ENCODE results near the gene BORCS6.
"Not testable (repeated sequence)": the region's sequence is repeated elsewhere in the genome, so short reads cannot be mapped to it uniquely, and the experiment has no call there.

Gene BORCS6

DNA sequence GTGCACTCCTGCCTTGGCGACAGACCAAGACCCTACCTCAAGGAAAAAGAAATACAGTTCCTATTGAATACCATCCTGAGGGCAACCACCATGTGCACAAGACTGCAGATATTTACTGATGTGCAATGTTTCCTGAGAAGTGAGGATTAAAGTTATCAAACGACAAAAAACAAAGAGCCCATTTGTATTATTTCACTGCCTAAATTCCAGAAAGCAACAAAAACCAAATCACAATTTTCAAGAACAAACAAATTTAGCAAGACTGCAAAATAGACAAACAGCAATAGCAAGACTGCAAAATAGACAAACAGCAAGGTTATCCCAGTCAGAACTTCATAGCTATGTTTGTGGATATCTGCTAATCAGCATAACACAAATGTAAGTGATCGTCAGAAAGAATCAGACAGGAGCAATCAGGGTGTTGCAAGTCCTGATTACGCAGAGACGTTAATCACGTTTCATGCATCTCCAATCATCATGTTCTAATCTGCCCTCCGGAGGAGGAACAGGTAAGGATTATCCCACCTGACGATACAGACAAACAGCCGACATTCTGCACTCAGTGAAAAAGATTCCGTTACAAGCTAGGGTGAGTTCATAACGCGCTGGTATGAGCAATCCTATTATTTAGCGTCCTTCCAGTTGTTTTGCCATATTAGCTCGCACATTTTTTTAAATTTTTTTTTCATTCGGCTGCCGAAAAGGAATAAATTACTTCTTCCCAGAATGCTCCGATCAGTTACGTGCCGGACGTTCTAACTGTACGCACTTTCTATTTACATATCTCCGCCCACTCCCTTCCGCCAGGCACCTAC is 16.7 kb downstream of the BORCS6 start:
- DNase-seq: peak; percentile 93

DNA sequence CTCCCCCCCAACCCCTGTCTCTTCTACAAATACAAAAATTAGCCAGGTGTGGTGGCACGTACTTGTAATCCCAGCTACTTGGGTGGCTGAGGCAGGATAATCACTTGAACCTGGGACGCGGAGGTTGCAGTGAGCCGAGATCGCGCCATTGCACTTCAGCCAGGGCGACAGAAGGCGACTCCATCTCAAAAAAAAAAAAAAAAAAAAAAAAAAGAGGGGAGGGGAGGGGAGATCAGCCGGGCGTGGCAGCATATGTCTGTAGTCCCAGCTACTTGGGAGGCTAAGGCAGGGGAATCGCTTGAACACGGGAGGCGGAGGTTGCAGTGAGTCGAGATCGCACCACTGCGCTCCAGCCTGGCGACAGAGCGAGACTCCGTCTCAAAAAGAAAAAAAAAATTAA is 19.8 kb downstream of the BORCS6 start:
- DNase-seq: not testable (repeated sequence)

DNA sequence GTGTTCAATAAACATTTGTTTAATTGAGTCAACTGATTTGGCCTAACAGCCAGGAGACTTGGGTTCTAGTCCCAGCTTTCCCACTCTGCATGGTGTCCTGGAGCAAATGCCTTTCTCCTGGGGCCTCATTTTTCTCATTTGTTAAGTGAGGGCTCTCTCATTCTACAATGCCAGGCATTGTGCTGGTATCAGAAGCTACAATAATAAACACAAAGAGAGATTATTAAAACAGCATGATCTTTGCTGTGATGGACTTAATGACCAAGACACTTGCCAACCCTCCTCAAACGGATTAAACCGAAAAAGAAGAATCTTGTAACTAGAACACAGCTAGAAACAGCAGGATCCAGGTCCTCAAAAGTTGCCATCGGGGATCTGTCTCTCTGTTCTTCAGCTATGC is 22.5 kb downstream of the BORCS6 start:
- no peak for DNase-seq

DNA sequence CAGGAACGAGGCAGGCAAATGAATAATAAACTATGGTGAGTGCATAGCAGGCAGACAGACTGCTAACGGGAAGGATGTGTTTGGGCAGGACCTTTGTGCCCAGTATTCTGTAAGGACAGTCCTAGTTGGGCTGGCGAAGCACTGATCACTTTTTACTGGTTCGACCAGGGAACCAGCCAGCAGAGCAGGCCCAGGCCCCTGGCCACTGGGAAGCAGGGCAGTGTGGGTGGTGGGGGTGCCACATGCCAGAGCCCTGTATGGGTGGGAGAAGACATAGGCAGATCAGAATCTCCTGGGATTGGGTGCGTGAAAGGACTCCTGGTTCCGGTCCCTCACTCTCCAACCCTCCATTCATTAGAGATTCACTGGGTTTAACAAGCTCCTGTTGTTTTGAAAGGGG is 23.2 kb downstream of the BORCS6 start:
- DNase-seq: no peak

DNA sequence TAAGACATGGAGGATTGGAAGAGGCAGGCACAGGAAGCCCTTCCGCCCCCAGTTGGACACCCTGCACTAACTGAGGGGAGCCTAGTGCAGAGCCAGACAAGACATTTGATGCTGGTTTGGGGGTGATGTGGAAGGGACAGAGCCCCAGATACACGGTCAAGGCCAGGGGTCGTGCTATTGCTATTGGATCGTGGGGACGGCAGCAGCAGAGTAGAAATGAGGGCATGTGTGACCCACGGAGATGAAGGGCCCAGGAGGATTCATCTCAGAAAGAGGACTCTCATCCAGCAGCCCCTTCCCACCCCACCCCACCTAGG is 25.2 kb downstream of the BORCS6 start:
- no peak for DNase-seq

DNA sequence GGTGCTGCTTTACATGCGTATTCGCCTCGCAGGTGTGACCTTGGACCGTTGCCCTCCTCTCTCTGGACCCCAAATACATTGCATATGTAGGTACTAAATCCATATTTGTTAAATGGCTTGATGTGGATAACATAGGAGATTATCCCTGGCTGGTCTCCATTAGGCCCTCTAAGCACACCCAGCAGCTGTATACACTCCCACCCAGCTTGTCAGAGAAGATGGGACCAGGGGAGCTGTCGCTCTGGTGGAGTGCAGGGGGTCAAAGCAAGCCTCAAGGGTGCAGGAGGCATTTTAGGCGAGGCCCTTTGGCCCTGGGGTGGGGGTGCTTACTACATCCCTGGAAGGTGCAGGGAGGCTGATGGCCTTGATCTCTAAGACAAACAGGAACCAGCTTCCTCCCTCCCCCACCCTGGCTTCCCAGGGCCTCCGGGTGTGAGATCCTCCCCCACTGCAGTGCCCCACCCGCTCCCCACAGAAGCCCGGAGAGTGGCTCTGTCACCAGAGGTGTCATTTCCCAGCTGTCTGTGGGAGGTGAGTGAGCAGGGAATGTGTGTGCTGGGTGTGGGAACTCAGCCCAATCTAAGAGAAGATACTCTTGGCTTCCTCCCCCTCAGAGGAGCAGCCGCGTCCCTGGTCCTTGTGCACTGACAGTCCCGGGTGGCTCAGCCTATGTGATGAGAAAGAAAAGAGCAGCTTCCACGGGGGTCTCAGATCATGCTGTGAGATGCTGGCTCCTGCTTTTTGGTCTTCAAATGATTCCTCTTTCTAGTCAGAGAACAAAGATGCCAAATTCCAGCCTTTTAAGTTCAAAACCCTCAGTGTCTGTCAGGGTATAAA is 25.8 kb downstream of the BORCS6 start:
- DNase-seq: no peak

DNA sequence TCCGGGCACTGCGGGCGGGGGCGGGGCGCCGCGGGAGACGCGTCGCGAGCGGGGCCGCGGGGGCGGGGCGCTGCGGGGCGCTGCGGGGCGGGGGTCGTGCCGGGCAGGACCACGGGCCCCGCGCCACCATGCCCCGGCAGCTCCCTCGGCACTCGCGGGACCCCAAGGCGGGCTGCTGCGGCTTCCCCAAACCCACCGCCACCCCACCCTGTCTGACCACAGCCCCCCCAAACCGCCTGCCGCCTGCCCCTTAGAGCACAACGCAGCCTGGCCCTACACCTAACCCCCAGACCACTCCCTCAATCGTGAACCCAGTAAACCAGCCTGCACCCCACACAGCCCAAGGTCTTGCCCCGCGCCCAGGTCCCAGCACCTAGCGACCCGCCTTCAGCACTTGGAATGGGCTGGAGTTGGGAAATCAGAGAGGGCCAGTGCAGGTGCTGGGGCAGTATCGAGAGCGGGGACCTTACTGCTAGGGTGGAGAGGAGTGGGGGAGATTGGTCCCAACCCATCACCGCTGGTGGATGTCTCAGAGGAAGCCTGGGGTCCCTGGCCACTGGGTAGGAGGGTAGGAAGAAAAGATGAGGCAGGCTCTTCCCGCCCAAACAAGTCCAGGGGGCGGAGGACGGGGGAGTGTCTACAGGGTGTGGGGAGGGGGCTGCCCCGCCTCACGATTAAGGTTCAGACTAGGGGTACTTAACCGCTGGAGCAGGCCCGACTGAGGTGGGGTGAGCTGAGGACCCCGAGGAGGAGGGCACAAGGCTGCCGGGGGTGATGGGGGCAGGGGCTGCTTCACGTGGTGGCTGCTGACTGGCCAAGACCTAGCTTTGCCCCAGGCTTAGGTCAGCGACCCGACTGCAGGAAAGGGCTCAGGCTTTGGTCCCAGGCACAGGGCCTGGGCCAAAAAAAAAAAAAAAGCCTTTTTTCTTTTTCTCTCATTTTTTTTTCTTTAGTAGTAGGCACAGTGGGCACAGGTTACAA is 26.7 kb downstream of the BORCS6 start:
- DNase-seq: no peak

DNA sequence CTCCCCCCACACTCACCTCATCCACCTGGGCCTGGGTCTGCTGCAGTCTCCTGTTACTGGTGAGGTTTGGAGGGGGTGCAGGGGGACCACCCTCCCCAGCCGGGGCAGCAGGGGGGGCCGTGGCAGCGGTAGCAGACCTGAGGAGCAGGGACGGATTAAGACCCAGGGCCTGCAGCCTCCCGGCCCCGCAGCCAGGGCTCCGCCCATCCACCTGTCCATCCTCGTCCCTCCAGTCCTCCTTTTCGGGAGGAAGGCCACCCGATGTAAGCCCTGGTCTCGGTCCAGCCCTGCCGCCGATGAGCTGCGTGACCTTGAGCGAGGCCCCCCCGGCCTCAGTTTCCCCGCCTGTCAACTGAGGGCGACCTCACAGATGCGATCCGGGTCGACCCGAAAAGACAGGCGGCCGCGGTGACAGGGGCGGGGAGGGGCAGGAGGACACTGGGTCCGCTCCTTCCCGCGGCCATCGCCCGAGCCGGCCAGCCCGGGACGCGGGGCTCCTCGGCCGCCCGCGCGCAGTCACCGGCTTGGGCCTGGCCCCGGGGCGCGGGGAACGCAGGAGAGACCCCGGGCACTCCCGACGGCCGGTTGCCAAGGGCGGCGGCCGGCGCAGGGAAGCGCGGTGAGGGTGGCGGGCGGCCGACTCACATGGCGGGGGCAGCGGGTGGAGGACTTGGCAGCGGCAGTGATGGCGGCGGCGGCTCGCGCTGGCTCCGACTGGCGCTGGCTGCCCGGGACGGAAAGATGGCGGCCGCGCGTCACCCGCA is 27.6 kb downstream of the BORCS6 start, which contains the start of gene VAMP2:
TSS of gene VAMP2 (minus strand) at position 716 of the 764 bp plus-strand sequence. CDS start at position 647, 69 bp downstream.
- peak; percentile 50 for DNase-seq

DNA sequence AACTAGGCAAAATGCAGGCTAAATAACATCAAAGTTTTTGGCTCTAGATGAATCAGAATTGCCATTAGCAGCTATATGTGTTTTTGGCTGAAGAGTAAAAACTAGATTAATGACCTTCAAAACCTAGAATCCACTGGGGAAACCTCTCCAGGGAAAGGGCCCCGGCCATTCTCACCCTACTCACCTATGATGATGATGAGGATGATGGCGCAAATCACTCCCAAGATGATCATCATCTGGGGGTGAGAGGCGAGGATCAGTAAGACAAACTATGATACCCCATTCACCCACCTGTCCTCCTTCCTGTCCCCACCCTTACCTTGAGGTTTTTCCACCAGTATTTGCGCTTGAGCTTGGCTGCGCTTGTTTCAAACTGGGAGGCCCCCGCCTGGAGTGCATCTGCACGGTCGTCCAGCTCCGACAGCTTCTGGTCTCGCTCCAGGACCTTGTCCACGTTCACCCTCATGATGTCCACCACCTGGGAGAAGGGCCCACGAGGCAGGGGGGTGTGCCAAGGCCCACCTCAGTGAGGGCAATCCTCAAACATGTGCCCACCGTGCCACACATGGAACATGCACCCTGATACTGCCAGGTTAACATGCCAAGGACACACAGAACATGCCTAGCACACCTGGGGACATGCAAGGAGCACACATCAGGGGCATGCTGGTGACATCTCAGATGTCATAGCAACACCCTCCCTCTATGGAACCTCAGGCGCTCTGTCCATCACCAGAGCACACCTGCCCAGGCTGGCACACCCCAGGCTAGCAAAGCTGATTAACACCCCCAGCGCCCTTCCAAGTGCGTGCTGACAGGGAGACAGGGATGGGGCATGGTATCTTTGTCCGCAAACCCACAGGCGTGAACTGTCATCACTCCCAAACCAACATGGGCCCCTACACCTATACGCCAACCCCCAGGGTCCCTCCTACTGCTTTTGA is 28.4 kb downstream of the BORCS6 start:
- DNase-seq: no peak

DNA sequence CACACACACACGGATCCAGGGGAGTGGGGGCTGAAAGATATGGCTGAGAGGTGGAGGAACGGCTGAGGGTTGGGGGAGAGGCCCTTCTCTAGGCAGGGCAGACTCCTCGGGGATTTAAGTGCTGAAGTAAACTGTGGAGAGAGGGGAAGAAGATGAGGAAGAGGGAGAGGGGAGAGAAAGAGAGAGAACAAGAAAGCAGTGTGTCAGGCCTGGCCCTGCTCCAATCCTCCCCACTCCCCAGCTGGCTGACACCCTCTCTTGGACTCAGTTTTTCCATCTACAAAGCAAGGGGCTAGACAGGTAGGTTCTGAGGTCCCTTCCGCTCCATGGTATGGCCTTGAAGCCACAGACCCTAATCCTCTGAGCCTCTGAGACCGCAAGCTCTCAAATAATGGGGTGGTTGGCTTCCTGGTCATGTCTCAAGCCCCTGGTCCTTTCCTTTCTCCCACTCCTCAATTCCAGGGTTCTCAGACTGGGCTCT is 29.2 kb downstream of the BORCS6 start:
- no peak for DNase-seq

DNA sequence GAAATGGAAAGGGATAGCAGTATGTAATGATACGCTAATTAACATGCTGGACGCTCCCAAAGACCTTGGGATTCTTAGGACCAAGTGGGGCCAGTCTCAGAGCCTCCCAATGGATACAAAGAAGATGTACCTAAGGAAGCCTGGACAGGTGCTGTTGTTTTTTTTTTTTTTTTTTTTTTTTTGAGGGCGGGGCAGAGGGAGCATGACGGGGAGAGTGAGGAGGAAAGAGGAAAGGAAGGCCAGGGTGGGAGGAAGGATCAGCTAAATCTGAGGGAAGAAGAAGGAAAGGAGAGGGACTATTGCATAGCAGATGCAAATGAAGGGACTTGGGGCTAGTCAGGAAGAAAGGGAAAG is 29.8 kb downstream of the BORCS6 start:
- no peak for DNase-seq

DNA sequence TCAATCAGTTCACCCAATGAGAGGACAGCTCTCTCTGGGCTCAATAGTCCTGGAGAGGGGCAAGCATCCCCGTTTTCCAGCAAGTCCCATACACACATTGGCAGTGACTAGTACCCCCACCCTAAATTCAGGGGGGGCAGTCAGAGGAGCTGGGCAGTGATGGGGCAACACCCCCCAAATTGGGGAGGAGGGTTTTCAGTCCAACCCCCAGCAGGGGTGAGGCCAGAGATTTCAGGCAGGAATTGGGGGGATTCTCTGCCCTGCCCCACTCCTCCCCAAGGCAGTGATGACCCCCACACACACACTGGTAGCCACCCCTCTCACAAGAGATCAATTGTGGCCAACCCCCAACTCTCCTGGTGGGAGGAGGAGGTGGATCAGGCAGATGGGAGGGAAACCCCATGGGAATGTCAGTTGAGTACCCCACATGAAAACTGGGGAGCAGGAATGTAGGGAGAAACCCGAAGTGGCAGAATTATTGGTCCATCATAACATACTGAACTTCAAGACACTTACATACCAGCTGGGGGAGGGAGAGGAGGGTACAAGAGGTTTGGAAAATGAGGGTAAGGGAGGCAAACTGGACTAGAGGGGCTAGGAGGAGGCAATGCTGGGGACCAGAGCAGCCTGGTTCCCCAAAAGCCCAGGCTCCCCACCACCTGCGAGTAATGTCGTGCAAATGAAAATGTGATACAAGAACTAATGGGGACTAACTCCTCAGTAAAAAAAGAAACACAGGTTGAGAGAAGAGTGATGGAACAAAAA is 30.3 kb downstream of the BORCS6 start:
- DNase-seq: no peak

DNA sequence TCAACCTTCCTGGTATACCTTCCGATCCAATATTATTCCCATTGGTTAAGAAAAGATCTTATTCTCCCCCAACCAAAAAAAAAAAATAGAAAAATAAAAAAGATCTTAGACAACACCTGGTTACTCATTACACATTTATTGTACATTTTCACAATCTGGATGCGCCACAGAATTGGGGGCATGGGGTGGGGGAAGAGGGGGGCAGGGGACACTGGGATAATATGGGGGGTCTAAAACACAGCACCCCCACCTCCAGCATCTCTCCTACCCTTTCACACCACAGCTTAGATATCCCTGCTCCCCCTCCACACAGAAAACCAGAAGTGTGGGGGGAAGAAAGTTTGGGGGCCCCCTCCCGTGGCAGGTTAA is 31.0 kb downstream of the BORCS6 start:
- DNase-seq: no peak

DNA sequence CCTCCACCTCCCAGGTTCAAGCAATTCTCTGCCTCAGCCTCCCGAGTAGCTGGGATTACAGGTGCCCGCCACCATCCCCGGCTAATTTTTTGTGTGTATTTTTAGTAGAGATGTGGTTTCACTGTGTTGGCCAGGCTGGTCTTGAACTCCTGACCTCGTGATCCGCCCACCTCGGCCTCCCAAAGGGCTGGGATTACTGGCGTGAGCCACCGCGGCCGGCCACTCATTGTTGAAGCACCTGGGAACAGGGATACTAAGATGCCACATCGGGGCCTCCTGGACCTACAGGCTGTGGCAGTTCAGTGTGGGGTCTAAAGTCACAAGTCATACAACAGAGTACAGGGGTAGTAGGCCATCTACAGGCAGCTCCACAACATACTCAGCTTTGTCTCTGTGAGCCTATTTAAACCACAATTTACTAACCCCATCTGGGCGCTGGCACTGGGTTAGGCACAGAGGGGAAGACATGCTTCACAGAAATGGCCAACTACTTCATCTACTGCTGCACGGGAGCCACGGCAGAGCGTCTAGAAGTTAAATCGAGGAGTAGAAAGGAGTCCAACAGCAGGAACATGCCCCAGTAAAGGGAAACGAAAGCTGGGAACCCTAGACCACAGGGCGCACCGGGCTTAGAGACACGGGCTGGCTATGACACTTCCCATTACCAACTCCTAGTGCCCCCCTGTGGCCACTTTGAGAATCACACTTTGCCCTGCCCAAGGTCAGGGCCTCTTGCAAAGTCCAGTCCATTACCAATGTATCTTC is 31.5 kb downstream of the BORCS6 start:
- DNase-seq: peak; percentile 69

DNA sequence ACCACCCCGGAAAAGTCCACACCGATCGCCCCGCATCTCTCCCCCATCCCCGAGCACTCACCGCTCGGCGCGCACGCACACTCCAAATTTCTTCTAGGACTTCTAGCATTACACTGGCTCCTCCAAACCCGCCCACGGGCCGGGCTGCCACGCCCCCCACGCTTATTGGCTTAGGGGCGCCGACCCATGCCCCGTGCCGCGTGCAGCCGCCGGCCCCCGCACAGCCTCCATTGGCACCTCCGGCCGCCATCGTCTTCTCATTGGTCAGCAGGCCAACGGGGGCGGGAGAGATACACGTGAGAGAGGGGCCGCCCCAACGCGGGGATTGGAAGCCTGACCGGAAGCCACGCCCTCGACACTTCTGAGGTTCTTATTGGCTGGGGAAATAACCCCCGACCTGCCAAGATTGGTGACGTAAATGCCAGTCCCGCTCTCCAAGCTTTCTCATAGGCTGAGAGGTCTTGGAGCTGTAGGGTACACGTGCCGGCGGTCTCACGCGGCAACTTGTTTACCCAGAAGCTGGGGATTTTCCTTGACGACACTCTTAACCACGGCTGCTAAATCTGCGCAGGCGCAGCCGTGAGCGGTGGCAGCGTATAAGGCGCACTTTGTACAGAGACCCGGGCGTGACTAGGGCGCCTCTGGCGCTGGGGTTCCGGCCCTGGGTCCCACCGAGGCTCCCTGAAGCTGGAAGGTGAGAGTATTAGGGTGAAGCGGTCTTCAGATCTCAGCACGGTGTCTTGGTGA is 33.6 kb downstream of the BORCS6 start:
- DNase-seq: peak; percentile 99

DNA sequence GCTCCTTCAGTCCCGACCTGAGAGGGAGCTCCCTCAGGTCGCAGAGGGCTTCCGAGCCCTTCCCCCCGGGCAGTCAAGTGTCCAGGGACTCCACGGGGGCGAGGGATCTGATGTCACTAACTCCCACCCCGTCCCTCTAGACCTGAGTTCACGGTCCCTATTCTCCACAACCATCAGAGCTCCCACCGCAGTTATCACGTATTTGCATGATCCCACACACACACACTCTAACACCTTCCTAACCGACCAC is 34.1 kb downstream of the BORCS6 start:
- no peak for DNase-seq

DNA sequence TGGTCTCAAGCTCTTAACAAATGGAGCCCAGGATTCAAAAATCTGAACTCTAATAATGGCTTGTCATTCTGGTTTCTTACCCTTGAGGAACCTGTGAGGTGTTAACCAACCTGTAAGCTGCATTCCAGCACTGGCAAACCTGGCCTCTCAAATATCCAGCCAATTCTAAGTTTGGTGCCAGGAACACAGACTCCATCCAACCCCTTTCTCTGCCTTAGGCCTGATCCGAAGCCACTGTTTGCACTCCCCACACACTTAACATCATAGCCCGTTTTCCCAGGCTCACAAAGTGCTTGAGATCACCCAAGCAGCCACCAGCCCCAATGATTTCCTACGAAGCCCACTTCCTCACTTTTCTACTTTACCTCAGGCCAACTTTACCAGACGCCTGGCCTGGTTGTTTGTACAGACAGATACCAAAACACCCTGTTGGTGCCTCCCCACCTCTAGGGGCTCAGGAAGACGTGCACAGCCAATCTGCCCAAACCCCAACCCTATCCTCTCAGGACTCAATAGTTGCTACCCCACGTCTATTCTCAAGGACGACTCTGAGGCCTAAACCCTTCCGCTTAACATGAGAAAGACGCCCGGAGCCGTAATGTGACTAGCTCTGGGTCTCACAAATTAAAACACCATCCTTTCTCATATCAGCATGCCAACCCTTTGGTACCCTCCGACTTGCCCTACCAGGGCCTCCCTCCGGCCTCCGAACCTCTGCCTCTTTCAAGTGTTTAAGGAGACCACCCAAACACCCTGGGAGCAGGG is 34.6 kb downstream of the BORCS6 start:
- no peak for DNase-seq

DNA sequence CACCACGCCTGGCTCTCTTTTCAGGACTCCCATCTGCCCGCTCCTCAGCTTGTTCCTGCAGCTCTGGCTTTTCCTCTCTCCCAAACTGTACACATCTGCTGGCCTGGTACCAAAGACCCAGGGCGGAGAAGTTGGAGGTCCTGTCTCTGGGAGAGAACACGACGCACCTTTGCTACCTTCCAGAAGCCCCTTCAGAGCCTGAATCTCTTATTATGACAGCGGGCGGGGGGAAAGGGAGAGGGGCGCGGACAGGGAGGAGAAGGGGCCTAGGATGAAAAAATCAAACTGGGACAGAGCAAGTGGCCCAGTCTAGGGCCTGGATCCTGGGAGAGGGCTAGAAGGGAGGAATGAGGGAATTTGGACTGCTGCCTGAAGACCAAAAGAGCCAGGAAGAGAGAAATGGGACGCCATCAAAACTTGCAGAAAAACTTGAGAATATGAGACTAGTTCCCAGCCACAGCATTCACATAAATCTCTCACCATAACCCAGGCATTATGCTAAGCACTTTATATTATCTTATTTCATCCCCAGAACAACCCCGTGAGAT is 35.3 kb downstream of the BORCS6 start:
- no peak for DNase-seq
